K562 (cell line): ENCODE measurements around the gene ACRBP. TPM values are rescaled to one million over a fixed set of nuclear protein-coding genes. Genes with fewer than 3 reads are reported as not detected.

Source experiments
- ARID1B ChIP-seq: fragments of 450-650 bp; IDR thresholded peaks from 2 replicates; pipeline ENCODE4 v1.6.1; 2016; ENCODE audit warnings: antibody characterized with exemption, mild to moderate bottlenecking, inconsistent platforms
- ATF2 ChIP-seq: sonication (generic); formaldehyde crosslinking; IDR thresholded peaks from 2 replicates; pipeline ENCODE4 v1.8.1; 2022; ENCODE audit warnings: missing genetic modification reagents
- CAMTA2 ChIP-seq: fragments of 250-450 bp; sonication (Bioruptor Pico); conservative IDR thresholded peaks from 2 replicates; pipeline ENCODE4 v1.5.1; 2022
- ERF ChIP-seq: fragments of 450-650 bp; formaldehyde crosslinking; IDR thresholded peaks from 2 replicates; pipeline ENCODE4 v1.4.0; 2020; ENCODE audit warnings: mild to moderate bottlenecking, mixed read lengths
- ETS2 ChIP-seq: IDR thresholded peaks from 2 replicates; pipeline ENCODE4 v1.6.1; 2016; ENCODE audit warnings: borderline replicate concordance, missing genetic modification characterization, mild to moderate bottlenecking, moderate library complexity, missing compliant biosample characterization; ENCODE audit not compliant: poor library complexity, severe bottlenecking
- FOXM1 ChIP-seq, 2 experiments: fragments of 450-650 bp in 1 of 2; sonication (generic) in 1 of 2; formaldehyde crosslinking in 1 of 2; IDR thresholded peaks; 2 replicates each; pipeline versions ENCODE4 v1.6.1 to v1.9.0; 2017 to 2022; ENCODE audit warnings: low read depth in 2 of 2, mild to moderate bottlenecking in 2 of 2, missing genetic modification reagents in 1 of 2, moderate library complexity in 1 of 2
- HBP1 ChIP-seq: fragments of 450-650 bp; formaldehyde crosslinking; IDR thresholded peaks from 2 replicates; pipeline ENCODE4 v1.4.0; 2022; ENCODE audit warnings: missing genetic modification characterization
- HDAC2 ChIP-seq: fragments of 450-650 bp; IDR thresholded peaks from 2 replicates; pipeline ENCODE4 v1.6.1; 2016; ENCODE audit warnings: mild to moderate bottlenecking
- HOXB6 ChIP-seq: fragments of 250-450 bp; sonication (Bioruptor Pico); IDR thresholded peaks from 2 replicates; pipeline ENCODE4 v1.5.1; 2022; ENCODE audit warnings: mild to moderate bottlenecking, borderline replicate concordance
- LCOR ChIP-seq: sonication (generic); formaldehyde crosslinking; IDR thresholded peaks from 2 replicates; pipeline ENCODE4 v1.8.0; 2022; ENCODE audit warnings: mild to moderate bottlenecking, missing genetic modification reagents
- MTA1 ChIP-seq: fragments of 450-650 bp; IDR thresholded peaks from 2 replicates; pipeline ENCODE4 v1.6.1; 2017; ENCODE audit warnings: borderline replicate concordance
- NUFIP1 ChIP-seq: fragments of 450-650 bp; IDR thresholded peaks from 2 replicates; pipeline ENCODE4 v1.6.1; 2018; ENCODE audit not compliant: partially characterized antibody
- PHB2 ChIP-seq: fragments of 450-650 bp; IDR thresholded peaks from 2 replicates; pipeline ENCODE4 v1.6.1; 2017; ENCODE audit warnings: low read depth
- THRB ChIP-seq: fragments of 450-650 bp; formaldehyde crosslinking; conservative IDR thresholded peaks from 2 replicates; pipeline ENCODE4 v1.4.0; 2022; ENCODE audit warnings: mild to moderate bottlenecking, missing genetic modification characterization
- ZBTB5 ChIP-seq: fragments of 450-650 bp; IDR thresholded peaks from 2 replicates; pipeline ENCODE4 v1.6.1; 2017; ENCODE audit warnings: antibody characterized with exemption
- ZNF174 ChIP-seq: fragments of 250-450 bp; sonication (Bioruptor Pico); IDR thresholded peaks from 2 replicates; pipeline ENCODE4 v1.4.0; 2020; ENCODE audit warnings: mild to moderate bottlenecking
- ZNF445 ChIP-seq: fragments of 250-450 bp; sonication (Bioruptor Pico); IDR thresholded peaks from 2 replicates; pipeline ENCODE4 v1.4.0; 2020; ENCODE audit warnings: low read depth, mild to moderate bottlenecking, moderate library complexity
- ZNF57 ChIP-seq: fragments of 450-650 bp; formaldehyde crosslinking; IDR thresholded peaks from 2 replicates; pipeline ENCODE4 v1.4.0; 2020; ENCODE audit warnings: mild to moderate bottlenecking, moderate library complexity
- ZSCAN29 ChIP-seq: fragments of 450-650 bp; IDR thresholded peaks from 2 replicates; pipeline ENCODE4 v1.6.1; 2017
- polyA plus RNA-seq, 8 experiments: library from polyadenylated mRNA; depleted of rRNA in 4 of 8; stranded (reverse) in 5 of 8; unstranded in 3 of 8; fragments of >200 nt; fragmentation: Nextera tagmentation in 2 of 8; fragmentation: Illumina TruSeq in 1 of 8; extraction: Ambion mirVana in 2 of 8; extraction: Trizol in 1 of 8; gene quantifications; 2 replicates each; pipeline versions ENCODE4 v1.2.1 to v1.2.3, GENCODE V29; 2011 to 2014; ENCODE audit warnings: inconsistent platforms in 1 of 8, missing spikeins in 1 of 8
- total RNA-seq, 7 experiments: library from RNA; depleted of rRNA in 6 of 7; stranded (reverse); fragments of >200 nt in 6 of 7; fragmentation: Illumina TruSeq in 2 of 7; extraction: Trizol in 2 of 7; gene quantifications; 2 replicates each; pipeline versions ENCODE4 v1.2.1 to v1.2.3, GENCODE V29; 2011 to 2021; ENCODE audit warnings: low replicate concordance in 1 of 7

The ACRBP gene
- total and polyA plus RNA-seq, 9 of the 15 experiments (the other 6 are each of a cell fraction or from before 2014, with no cell fraction given) = 3.1 to 31.8 (median 8.4) TPM

GRCh38 chr12:6662602-6662905 is 15.3 kb upstream of the ACRBP start (continued):
- TF ChIP-seq ZBTB5 (no peak), ATF2 (CRISPR knock-in tag) (no peak), ETS2 (no peak), HOXB6 (CRISPR knock-in tag) (no peak), HDAC2 (no peak), ZNF445 (CRISPR knock-in tag) (no peak), ZNF57 (CRISPR knock-in tag) (no peak), PHB2 (0 out of 2 replicates have a peak, but pooled peaks have one; percentile 19), MTA1 (no peak), FOXM1 (IDR thresholded peaks at IDR 0.05; ENCODE audit: low read depth) (no peak), FOXM1 (CRISPR knock-in tag; IDR thresholded peaks at IDR 0.05; ENCODE audit: low read depth) (no peak), LCOR (0 out of 2 replicates have a peak, but pooled peaks have one; percentile 6), NUFIP1 (no peak), ARID1B (0 out of 2 replicates have a peak, but pooled peaks have one; percentile 15), THRB (CRISPR knock-in tag) (no peak), ZNF174 (CRISPR knock-in tag) (no peak), ZSCAN29 (0 out of 2 replicates have a peak, but pooled peaks have one; percentile 86), HBP1 (no peak), CAMTA2 (CRISPR knock-in tag) (no peak), ERF (no peak)
